Activated naive CD4-positive, alpha-beta T cell treated with anti-CD3 and anti-CD28 coated beads, Interleukin-2, amount 10 ng/mL, durations not matched to agents 7 days and 5 days (primary cell): ENCODE data around the gene PCSK6.
"Not testable (repeated sequence)": the region's sequence is repeated elsewhere in the genome, so short reads cannot be mapped to it uniquely, and the experiment has no call there.

Experiments used
- CTCF ChIA-PET: fragments of 350-600 bp; sonication (Branson Sonifier 250); formaldehyde crosslinking; loops from one replicate; lab custom pipeline; 2021; ENCODE audit warnings: antibody characterized with exemption; lab: Charles Lee
- DNase-seq: peaks from one replicate; pipeline ENCODE4 v3.0.0-alpha.2; 2020
- H3K27ac Mint-ChIP-seq: one replicate; pipeline ENCODE4 v1.8.0; 2021; ENCODE audit warnings: mild to moderate bottlenecking, moderate library complexity, mixed read lengths
- H3K27me3 Mint-ChIP-seq: one replicate; pipeline ENCODE4 v1.8.0; 2021; ENCODE audit warnings: mild to moderate bottlenecking, mixed read lengths
- H3K36me3 Mint-ChIP-seq: one replicate; pipeline ENCODE4 v1.8.0; 2021; ENCODE audit warnings: mixed read lengths
- H3K4me1 Mint-ChIP-seq: one replicate; pipeline ENCODE4 v1.8.0; 2021; ENCODE audit warnings: mixed read lengths
- H3K4me3 Mint-ChIP-seq: one replicate; pipeline ENCODE4 v1.8.0; 2021; ENCODE audit warnings: mild to moderate bottlenecking, moderate library complexity, mixed read lengths
- H3K9me3 Mint-ChIP-seq: one replicate; pipeline ENCODE4 v1.8.0; 2021; ENCODE audit warnings: mixed read lengths

Gene PCSK6

DNA sequence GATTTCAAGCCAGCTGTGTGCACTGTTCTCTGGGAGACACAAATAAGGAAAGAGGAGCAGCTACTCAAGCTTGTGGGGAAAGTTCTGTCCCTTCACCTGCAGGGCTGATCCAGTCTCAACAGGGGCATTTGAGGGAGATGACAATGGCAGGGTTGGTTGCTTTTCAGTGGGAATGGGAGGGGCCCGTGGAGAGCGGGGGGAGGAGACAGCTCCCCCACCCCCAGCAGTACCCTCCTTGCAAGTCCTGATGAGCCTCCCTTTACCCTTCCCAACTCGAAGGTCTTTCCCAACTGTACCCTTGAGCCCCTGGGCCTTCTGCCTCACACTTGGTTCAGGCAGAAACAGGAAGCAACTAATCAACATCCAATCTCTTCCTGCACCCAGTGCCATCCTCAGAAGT, 122.7 kb downstream of the PCSK6 start:
- no peak overlapping the region for H3K4me3 Mint-ChIP-seq
- no peak overlapping the region for H3K27ac Mint-ChIP-seq
- H3K9me3 Mint-ChIP-seq: no peaks in the 10 kb centered on the region
- H3K36me3 Mint-ChIP-seq: no peaks in the 10 kb centered on the region
- CTCF ChIA-PET: no interaction called here
- no peaks in the 10 kb centered on the region for H3K4me1 Mint-ChIP-seq
- peaks cover 18% of the 10 kb centered on the region for H3K27me3 Mint-ChIP-seq
- no peak for DNase-seq

GRCh38 chr15:101362986-101363566, 126.4 kb downstream of the PCSK6 start:
- no peaks in the 10 kb centered on the region for H3K36me3 Mint-ChIP-seq
- H3K4me1 Mint-ChIP-seq: no peaks in the 10 kb centered on the region
- CTCF ChIA-PET: no interaction called here
- H3K27me3 Mint-ChIP-seq: peaks cover 11% of the 10 kb centered on the region
- H3K27ac Mint-ChIP-seq: no peak overlapping the region
- no peaks in the 10 kb centered on the region for H3K9me3 Mint-ChIP-seq
- no peak overlapping the region for H3K4me3 Mint-ChIP-seq
- no peak for DNase-seq

DNA sequence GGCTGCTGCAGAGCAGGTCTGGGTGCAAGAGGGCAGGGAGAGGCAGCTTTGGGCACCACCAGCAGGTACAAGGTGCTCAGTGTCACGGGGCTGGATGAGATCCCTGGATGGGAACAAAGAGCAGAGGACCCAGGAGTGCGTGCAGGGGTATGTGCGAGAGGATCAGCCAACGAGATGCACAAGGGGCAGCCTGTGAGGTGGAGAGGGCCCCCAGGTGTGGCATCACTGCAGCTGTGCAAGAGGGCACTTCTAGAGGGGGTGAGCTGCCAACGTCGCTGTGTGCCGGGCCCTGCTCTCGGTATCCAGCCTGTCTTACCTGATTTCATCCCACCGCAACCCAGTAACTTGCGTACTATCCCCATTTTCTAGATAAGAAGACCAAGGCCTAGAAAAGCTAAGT, 127.1 kb downstream of the PCSK6 start:
- Mint-ChIP-seq H3K27ac (no peak overlapping the region), H3K9me3 (no peaks in the 10 kb centered on the region)

GRCh38 chr15:101361418-101361817, 128.1 kb downstream of the PCSK6 start:
- CTCF ChIA-PET: interaction anchor here (0.6 to 1.6 kb wide), 2 partner anchors 61 to 1013 kb away, joined by 3 read pairs; no protein-coding TSS in a partner anchor
- Mint-ChIP-seq H3K27ac (no peak overlapping the region), H3K4me1 (no peaks in the 10 kb centered on the region), H3K9me3 (no peaks in the 10 kb centered on the region), H3K27me3 (peaks cover 4% of the 10 kb centered on the region), H3K36me3 (no peaks in the 10 kb centered on the region), H3K4me3 (no peak overlapping the region)
- DNase-seq: no peak

More for the DNA sequence above, 127.1 kb downstream of the PCSK6 start:
- Mint-ChIP-seq H3K4me1 (no peaks in the 10 kb centered on the region), H3K36me3 (no peaks in the 10 kb centered on the region), H3K27me3 (peaks cover 11% of the 10 kb centered on the region), H3K4me3 (no peak overlapping the region)
- DNase-seq: no peak
- CTCF ChIA-PET: no interaction called here

DNA sequence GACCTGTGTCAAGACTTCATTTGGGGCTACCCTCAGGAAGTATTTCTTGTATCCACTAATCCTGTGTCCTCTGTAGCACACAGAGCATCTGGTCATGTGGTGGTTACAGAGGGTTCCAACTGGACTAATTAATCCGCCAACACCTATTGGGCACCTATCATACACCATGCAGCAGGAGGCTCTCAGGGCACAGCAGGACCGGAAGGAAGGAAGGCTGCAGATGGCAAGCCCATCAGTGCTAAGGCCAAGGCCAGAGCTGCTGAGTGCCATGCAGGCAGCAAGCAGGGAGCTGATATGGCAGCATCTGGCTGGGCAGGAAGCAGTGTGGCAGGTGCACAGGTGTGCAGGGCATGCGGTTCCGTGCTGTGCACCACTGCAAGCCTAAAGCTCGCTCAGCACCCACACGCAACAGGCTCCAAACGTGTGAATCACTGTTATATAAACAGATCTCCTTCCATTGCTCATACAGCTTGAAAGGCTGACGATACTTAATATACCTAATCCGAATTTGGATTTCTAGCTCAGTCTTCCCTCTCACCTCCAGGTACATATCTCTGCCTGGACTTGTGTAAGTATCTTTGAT, 130.1 kb downstream of the PCSK6 start:
- CTCF ChIA-PET: interaction anchor here (1.3 kb wide), 1 partner anchor 39 kb away, joined by 3 read pairs; no protein-coding TSS in a partner anchor
- no peaks in the 10 kb centered on the region for H3K36me3 Mint-ChIP-seq
- H3K27ac Mint-ChIP-seq: no peak overlapping the region
- no peaks in the 10 kb centered on the region for H3K27me3 Mint-ChIP-seq
- DNase-seq: no peak
- H3K4me3 Mint-ChIP-seq: no peak overlapping the region
- H3K4me1 Mint-ChIP-seq: no peaks in the 10 kb centered on the region
- no peaks in the 10 kb centered on the region for H3K9me3 Mint-ChIP-seq

- Mint-ChIP-seq H3K27me3 (no peaks in the 10 kb centered on the region), H3K4me3 (no peak overlapping the region), H3K9me3 (no peaks in the 10 kb centered on the region), H3K27ac (no peak overlapping the region), H3K4me1 (no peaks in the 10 kb centered on the region), H3K36me3 (no peaks in the 10 kb centered on the region)
- CTCF ChIA-PET: interaction anchor here (1.3 kb wide), 1 partner anchor 38 kb away, joined by 3 read pairs; no protein-coding TSS in a partner anchor
- DNase-seq: no peak
Measured at GRCh38 chr15:101358895-101359294, 130.6 kb downstream of the PCSK6 start.

- CTCF ChIA-PET: interaction anchor here (1.5 kb wide), 1 partner anchor 11 kb away, joined by 4 read pairs; no protein-coding TSS in a partner anchor
- Mint-ChIP-seq H3K27ac (no peak overlapping the region), H3K9me3 (no peaks in the 10 kb centered on the region), H3K36me3 (no peaks in the 10 kb centered on the region), H3K4me1 (no peaks in the 10 kb centered on the region), H3K27me3 (peaks cover 3% of the 10 kb centered on the region), H3K4me3 (no peak overlapping the region)
- DNase-seq: no peak
Measured at GRCh38 chr15:101357885-101358284, 131.6 kb downstream of the PCSK6 start.

DNA sequence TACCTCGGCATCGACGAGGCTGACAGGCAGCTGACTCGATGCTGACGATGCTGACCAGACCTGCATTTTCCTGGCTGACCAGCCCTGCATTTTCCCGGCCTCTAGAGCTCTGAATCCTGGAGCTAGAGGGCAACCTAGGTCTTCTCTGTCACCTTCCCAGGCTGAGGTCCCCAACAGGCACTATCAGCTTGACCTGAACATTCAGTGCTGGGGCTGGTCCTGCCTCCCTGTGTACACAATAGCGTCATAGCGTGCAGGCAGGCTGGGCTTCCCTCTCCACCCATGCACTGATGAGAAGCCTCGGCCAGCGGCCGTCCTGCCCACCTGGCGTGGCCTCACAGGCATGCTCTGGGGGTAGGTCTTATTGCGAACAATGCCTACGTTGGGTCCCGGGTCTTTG, 132.2 kb downstream of the PCSK6 start:
- H3K36me3 Mint-ChIP-seq: no peaks in the 10 kb centered on the region
- no peaks in the 10 kb centered on the region for H3K4me1 Mint-ChIP-seq
- CTCF ChIA-PET: interaction anchor here (1.5 kb wide), 1 partner anchor 10 kb away, joined by 4 read pairs; no protein-coding TSS in a partner anchor

DNA sequence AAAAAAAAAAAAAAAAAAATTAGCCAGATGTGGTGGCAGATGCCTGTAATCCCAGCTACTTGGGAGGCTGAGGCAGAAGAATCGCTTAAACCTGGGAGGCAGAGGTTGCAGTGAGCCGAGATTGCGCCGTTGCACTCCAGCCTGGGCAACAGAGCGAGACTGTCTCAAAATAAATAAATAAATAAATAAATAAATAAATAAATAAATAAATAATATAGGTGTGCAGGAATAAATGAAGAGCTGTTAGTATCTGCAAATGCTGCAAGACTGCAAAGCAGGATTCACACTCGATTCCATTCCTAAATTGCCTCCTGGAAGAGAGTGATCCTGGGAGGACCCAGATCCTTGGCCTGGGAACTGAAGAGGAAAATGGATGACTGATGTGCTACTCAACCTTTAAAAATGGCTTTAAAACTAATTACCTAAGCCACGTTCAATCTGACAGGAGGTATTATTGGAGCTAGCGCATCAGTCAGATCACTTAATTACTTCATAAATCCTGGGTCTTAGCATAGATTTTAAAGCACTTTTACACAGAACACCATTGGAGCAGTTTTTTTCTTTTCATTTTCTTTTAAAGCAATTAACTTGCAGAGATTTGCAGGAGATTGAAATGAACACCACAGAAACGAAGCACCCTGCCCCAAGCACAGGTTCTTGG, 132.9 kb downstream of the PCSK6 start:
- not testable (repeated sequence) for H3K27me3 Mint-ChIP-seq, H3K4me1 Mint-ChIP-seq, H3K27ac Mint-ChIP-seq, DNase-seq, H3K36me3 Mint-ChIP-seq, H3K4me3 Mint-ChIP-seq, H3K9me3 Mint-ChIP-seq
- CTCF ChIA-PET: interaction anchor here (1.5 kb wide), 1 partner anchor 10 kb away, joined by 4 read pairs; no protein-coding TSS in a partner anchor

More for the DNA sequence above, 132.2 kb downstream of the PCSK6 start:
- H3K27me3 Mint-ChIP-seq: peaks cover 4% of the 10 kb centered on the region
- no peak overlapping the region for H3K4me3 Mint-ChIP-seq
- H3K27ac Mint-ChIP-seq: no peak overlapping the region
- H3K9me3 Mint-ChIP-seq: no peaks in the 10 kb centered on the region
- no peak for DNase-seq

GRCh38 chr15:101355678-101356464, 133.6 kb downstream of the PCSK6 start:
- CTCF ChIA-PET: no interaction called here
- no peak for DNase-seq
- H3K9me3 Mint-ChIP-seq: no peaks in the 10 kb centered on the region
- H3K27me3 Mint-ChIP-seq: peaks cover 4% of the 10 kb centered on the region
- no peaks in the 10 kb centered on the region for H3K36me3 Mint-ChIP-seq
- no peak overlapping the region for H3K27ac Mint-ChIP-seq
- H3K4me1 Mint-ChIP-seq: no peaks in the 10 kb centered on the region
- no peak overlapping the region for H3K4me3 Mint-ChIP-seq

DNA sequence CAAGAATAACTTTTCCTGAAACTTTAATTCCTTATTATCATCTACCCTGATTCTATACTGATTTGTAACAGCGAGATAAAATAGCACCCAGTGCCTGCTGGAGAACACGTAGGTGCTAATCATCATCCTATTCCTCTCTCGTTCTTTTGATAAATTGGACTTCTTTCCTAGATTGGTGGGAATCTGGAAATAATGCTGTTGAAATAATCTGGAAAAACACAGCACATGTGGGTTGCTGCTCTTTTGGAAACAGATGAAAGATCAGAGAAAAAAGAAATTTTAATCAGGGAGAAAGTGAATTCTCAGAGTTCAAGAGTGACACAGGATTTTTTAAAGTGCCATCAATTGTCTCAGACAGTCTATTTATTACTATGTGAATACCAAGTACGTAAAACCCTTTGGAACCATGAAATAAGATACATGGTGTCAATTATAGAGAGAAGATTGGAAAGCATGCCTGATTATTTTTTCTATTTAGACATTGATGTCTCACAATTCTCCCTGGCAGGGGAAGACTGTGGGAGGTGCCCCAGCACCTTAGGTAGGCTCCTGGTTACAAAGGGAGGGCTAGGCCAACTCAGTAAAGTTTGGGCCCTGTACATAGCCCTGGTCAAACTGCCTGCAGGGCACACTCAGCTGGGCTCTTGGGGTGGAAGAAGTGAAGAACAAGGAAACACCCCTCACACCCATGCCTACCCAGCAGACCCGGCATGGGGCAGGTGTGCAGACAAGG, 134.4 kb downstream of the PCSK6 start:
- no peaks in the 10 kb centered on the region for H3K4me1 Mint-ChIP-seq
- no peak for DNase-seq
- CTCF ChIA-PET: no interaction called here
- H3K27me3 Mint-ChIP-seq: peaks cover 4% of the 10 kb centered on the region
- no peak overlapping the region for H3K4me3 Mint-ChIP-seq
- no peaks in the 10 kb centered on the region for H3K9me3 Mint-ChIP-seq
- H3K36me3 Mint-ChIP-seq: no peaks in the 10 kb centered on the region
- no peak overlapping the region for H3K27ac Mint-ChIP-seq

- no peak for DNase-seq
- H3K9me3 Mint-ChIP-seq: no peaks in the 10 kb centered on the region
- CTCF ChIA-PET: no interaction called here
- no peaks in the 10 kb centered on the region for H3K4me1 Mint-ChIP-seq
- no peak overlapping the region for H3K4me3 Mint-ChIP-seq
- H3K27me3 Mint-ChIP-seq: peaks cover 14% of the 10 kb centered on the region
- no peaks in the 10 kb centered on the region for H3K36me3 Mint-ChIP-seq
- no peak overlapping the region for H3K27ac Mint-ChIP-seq
Measured at GRCh38 chr15:101353240-101353639, 136.3 kb downstream of the PCSK6 start.

DNA sequence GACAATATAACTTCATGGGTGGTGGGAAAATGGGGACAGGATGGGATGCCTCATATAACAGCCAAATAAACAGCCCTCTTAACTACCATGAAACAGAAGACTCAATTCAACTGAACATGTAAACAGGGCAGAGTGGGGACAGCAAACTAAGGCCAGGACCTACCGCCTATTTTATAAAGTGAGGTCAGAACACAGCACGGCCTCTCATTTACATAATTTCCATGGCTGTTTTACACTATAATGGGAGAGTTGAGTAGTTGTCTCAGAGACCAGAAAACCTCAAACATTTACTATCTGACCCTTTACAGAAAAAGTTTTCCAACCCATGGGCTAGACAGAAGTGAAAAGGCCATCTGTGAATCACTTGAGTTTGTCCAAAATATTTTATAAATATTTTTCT, 137.8 kb downstream of the PCSK6 start:
- Mint-ChIP-seq H3K4me3 (no peak overlapping the region), H3K27me3 (peaks cover 26% of the 10 kb centered on the region), H3K27ac (no peak overlapping the region), H3K4me1 (no peaks in the 10 kb centered on the region), H3K9me3 (no peaks in the 10 kb centered on the region), H3K36me3 (no peaks in the 10 kb centered on the region)
- CTCF ChIA-PET: no interaction called here
- no peak for DNase-seq
